ENCODE data around the gene HOXA3. TPM values are rescaled to one million over a fixed set of nuclear protein-coding genes. Genes with fewer than 3 reads are reported as not detected.

HOXA3 gene
- total RNA-seq, 4 donors from 2014 or later: 4.9 to 20.2 (median 13.2) TPM

DNA sequence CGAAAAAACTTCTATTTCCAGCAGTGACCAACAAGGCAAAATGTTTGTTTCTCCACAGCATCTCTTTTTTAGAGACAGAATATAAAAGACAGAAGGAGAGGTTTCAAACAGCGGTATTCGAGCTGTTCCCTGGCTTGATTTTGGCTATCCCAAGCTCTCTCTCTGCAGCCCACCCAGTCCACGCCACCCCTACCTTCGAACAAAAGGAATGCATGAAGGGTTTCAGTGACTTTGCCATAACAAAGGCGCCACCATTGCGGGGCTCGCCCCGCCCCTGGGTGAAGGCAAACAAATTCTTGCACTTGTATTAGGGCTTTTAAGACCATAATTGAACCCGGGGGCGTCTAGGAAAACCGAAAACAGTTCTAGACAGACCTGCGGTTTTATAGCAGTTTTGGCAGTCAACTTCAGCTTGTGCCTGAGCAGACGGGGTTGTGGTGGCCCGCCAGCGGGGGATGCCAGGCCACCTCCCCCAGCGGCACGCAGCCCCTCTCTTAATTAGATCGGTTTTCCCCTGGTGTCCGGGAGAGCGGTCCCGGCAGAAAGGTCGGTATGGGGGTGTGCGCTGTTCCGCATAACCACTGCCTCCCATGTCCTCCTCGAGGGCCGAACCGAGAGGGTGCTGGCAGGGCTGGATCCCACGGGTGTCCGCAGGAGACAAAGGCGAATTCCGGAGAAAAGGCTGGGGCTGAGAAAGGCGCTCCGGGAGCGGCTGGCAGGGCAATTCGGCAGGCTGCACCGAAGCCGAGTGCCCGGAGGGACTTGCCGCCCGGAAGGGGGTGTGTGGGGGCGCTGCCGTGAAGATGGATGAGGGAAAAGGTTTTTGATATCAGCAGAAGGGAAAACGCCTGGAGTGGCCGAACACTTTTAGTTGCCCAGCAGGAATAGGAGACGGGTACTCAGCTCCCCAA, 35.3 kb upstream of the HOXA3 start:
- WGBS, 2 donors: 36 to 38% methylated on average over 44 to 46 of the region's 46 CpGs
- TF ChIP-seq POLR2A (IDR thresholded peaks at IDR 0.05): no peak
- TF ChIP-seq, protein P1, sequence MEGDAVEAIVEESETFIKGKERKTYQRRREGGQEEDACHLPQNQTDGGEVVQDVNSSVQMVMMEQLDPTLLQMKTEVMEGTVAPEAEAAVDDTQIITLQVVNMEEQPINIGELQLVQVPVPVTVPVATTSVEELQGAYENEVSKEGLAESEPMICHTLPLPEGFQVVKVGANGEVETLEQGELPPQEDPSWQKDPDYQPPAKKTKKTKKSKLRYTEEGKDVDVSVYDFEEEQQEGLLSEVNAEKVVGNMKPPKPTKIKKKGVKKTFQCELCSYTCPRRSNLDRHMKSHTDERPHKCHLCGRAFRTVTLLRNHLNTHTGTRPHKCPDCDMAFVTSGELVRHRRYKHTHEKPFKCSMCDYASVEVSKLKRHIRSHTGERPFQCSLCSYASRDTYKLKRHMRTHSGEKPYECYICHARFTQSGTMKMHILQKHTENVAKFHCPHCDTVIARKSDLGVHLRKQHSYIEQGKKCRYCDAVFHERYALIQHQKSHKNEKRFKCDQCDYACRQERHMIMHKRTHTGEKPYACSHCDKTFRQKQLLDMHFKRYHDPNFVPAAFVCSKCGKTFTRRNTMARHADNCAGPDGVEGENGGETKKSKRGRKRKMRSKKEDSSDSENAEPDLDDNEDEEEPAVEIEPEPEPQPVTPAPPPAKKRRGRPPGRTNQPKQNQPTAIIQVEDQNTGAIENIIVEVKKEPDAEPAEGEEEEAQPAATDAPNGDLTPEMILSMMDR (IDR thresholded peaks at IDR 0.05): no peak
- intact Hi-C loops (cut with DNase I; ENCODE audit: low total_unique reads): no loop called here
- peak in 1 of 2 donors; percentile 83 for DNase-seq (ENCODE audit: low spot score in 2 of 2)
- H3K4me3 ChIP-seq (ENCODE audit: low read depth, poor library complexity, severe bottlenecking): no peak overlapping the region

DNA sequence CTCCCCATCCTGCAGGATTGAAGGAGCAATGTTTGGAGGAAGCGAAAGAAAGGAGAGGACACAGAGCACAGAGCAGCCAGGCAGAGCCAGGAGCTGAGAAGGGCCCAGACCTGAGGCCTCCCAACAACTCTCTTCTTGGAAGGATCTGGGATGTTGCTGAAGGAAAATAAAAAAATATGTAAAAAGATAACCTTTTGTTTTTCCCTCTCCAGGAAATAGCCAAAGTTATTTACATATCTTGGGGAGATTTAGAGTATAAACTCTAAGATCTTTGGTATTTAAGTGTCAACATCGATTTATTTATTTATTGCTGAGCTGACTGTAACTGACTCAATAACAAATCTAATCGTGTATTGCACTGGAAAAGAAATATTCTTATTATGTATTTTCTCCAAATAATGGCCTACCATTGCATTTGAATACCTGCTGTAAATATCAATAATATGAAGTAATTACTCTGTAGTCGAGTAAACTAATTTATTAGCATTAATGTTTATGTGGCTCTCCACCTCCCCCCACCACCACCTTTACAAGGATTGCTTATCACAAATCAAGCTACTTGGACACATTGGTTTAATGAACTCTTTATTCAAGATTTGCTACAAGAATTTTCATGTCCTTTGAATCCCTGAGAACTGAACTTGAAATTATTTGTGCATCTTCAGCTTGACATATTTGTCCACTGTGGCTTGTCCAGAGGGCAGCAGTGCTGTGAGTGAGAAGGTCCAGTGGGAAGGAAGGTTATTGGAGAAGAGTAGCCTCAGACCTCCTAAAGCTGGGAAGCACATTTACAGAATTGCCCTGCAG, 34.5 kb upstream of the HOXA3 start:
- WGBS, 2 donors: 70 to 73% methylated on average over 4 of the region's 4 CpGs
- no peak overlapping the region for H3K4me3 ChIP-seq (ENCODE audit: low read depth, poor library complexity, severe bottlenecking)
- intact Hi-C loops (cut with DNase I; ENCODE audit: low total_unique reads): no loop called here
- no peak for TF ChIP-seq POLR2A (IDR thresholded peaks at IDR 0.05)
- TF ChIP-seq, protein P1 (IDR thresholded peaks at IDR 0.05): no peak
- peak in 1 of 2 donors; percentile 71 for DNase-seq (ENCODE audit: low spot score in 2 of 2)

DNA sequence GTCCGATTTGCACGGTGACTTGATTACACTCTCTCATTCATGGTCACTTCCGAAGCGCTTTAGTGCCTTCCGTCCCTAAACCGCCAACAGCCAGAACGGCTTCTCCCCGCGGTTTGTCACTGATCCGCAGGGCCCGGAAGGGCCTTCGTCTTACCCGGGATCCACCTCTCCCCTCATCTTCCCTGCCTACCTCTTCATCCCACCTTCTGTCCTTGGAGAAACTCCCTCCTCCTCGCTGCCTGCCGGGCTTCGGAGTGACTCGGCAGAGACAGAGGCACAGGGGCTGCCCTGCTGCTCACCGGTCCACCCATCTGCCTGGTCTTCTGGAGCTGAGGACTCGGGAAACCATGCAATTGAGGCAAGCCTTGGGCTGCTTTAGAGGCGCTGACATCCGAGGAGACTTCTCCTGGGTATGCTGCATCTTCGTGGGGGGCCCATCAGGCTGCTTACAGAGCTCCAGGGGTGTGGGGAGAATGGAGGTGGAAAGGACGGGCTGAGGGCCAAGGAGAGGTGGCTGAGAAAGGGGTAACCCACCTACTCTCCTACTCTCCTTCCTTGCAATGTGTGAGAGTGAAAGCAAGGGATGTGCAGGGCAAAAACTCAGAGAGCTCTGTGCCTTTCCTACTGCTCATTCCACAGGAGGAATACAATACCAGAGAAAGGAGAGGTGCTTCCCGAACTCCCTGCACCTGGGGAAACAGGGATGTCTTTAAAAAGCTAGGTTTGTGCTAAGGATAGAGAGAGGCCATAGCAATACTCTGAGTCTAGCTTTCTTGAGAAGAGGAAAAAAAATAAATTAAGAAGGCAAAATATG, 33.7 kb upstream of the HOXA3 start:
- peak; percentile 18 to 86 for DNase-seq (ENCODE audit: low spot score in 2 of 2)
- no peak for TF ChIP-seq POLR2A (IDR thresholded peaks at IDR 0.05)
- TF ChIP-seq, protein P1 (IDR thresholded peaks at IDR 0.05): no peak
- 47 to 55% methylated on average over 24 of the region's 24 CpGs for WGBS, 2 donors
- no peak overlapping the region for H3K4me3 ChIP-seq (ENCODE audit: low read depth, poor library complexity, severe bottlenecking)
- intact Hi-C loops (cut with DNase I; ENCODE audit: low total_unique reads): no loop called here

DNA sequence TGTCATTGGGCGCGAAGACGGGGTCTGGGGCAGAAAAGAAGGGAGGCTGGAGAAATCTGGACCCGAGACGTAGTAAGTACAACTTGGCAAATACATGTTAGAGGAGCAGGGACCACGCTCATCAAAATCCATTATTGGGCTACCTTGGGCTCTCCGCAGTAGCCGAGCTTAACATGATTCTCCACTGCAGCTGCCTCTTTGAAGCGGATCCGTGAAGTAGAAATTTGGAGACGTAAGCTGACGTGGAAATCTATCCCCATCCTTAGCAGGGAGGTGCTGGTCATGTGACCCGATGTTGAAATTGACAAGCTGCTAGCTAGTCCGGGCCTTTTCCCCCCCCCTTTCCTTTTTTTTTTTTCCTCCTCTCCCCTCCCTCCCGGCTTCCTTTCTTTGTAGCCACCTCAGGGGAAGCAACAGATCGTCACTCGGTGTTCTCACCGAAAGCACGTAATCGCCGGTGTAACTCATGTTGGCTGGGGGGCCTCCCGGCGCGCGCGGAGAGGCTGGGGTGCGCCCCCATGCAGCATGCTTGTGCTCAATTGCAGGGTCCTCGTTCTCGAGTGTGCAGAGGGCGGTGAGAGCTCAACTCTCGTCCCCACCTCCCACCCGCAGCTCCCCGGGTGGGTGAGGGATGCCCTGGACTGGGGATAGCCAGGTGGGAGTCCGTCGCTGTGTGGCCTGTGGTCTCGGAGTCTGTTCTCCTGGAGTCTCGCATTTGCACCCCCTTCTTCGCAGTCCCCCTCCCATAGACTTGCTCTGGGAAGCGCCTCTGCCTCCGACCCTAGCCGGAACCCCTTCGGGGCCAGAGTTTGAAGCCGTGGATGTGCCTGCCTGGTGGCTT, 32.9 kb upstream of the HOXA3 start, which contains the start of gene HOXA11:
Gene HOXA11 (minus strand): TSS at position 220 of the 841 bp plus-strand sequence. CDS start 88 bp downstream, at position 132.
- 17 to 18% methylated on average over 43 of the region's 43 CpGs for WGBS, 2 donors
- DNase-seq (ENCODE audit: low spot score in 2 of 2): peak; percentile 83 to 89
- H3K4me3 ChIP-seq (ENCODE audit: low read depth, poor library complexity, severe bottlenecking): peak within 1 kb of the TSS; percentile 41
- TF ChIP-seq POLR2A (IDR thresholded peaks at IDR 0.05): no peak
- TF ChIP-seq, protein P1 (IDR thresholded peaks at IDR 0.05): no peak
- intact Hi-C loops (cut with DNase I; ENCODE audit: low total_unique reads): no loop called here

Data from lower leg skin (tissue), 4 donors.